Astrocyte of the cerebellum (primary cell): ENCODE data around the gene BMP4.

ENCODE experiments used
- DNase-seq: peaks from one replicate; pipeline ENCODE4 v3.0.0-alpha.2; 2011; ENCODE audit warnings: low read depth
- H3K4me3 ChIP-seq: 2 replicates; pipeline ENCODE4 v1.5.1; 2011; ENCODE audit warnings: mild to moderate bottlenecking, low read depth, low read length, moderate library complexity
- in situ Hi-C: cut with HindIII; loops from 2 replicates; pipeline ENCODE4 v1.10.0; 2017; ENCODE audit warnings: low sequenced_read_pairs
- TF ChIP-seq, protein P1 (sequence below): IDR thresholded peaks from 2 replicates; pipeline ENCODE4 v1.5.1; 2012; ENCODE audit warnings: low read length, low read depth, moderate library complexity, mild to moderate bottlenecking; ENCODE audit errors: missing control alignments

The BMP4 gene

DNA sequence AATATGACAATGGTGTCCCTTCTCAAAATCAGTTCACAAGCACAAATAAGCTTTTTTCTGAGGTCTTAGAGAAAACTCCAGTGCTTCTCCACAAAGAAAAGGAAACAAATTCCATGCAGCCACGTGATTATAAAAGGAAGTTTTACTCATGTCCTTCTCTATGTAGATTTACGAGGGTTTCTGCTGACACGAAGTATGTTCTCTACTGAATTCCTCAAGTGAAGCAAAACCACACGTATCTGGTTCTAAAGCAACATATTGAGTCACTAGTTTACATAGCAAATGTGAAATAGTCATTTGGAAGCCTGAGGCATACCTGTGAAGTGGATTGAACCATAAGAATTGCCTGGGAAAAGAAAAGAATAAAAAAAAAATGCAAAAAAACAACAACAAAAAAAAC lies 31.9 kb downstream of the BMP4 start:
- TF ChIP-seq, protein P1, sequence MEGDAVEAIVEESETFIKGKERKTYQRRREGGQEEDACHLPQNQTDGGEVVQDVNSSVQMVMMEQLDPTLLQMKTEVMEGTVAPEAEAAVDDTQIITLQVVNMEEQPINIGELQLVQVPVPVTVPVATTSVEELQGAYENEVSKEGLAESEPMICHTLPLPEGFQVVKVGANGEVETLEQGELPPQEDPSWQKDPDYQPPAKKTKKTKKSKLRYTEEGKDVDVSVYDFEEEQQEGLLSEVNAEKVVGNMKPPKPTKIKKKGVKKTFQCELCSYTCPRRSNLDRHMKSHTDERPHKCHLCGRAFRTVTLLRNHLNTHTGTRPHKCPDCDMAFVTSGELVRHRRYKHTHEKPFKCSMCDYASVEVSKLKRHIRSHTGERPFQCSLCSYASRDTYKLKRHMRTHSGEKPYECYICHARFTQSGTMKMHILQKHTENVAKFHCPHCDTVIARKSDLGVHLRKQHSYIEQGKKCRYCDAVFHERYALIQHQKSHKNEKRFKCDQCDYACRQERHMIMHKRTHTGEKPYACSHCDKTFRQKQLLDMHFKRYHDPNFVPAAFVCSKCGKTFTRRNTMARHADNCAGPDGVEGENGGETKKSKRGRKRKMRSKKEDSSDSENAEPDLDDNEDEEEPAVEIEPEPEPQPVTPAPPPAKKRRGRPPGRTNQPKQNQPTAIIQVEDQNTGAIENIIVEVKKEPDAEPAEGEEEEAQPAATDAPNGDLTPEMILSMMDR = no peak
- DNase-seq = peak; percentile 88
- no peak overlapping the region for H3K4me3 ChIP-seq
- in situ Hi-C loops = no loop called here

DNA sequence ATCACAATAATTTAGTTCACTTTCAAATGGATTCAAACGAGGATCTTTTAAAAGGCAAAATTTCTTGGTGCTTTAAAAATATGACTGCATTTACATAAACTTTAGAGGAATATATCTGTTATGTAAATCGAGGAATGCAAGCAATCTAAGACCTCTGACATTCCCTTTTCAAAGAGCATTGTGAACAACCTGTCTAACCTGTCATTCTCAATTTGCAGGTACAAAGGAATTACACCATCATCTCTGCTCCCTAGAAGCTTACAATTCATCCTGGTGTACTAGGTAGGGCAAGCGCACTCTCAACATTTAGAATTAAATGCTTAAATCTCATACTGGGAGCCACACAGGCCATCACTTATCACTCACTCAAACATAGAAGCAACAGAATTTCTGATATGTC lies 35.6 kb downstream of the BMP4 start:
- DNase-seq = no peak
- in situ Hi-C loops = no loop called here
- H3K4me3 ChIP-seq = no peak overlapping the region
- TF ChIP-seq, protein P1 = no peak

GRCh38 chr14:53916239-53916638 lies 40.4 kb downstream of the BMP4 start:
- no peak overlapping the region for H3K4me3 ChIP-seq
- no peak for DNase-seq
- TF ChIP-seq, protein P1 = no peak
- in situ Hi-C loops = no loop called here

GRCh38 chr14:53915364-53916014 lies 41.1 kb downstream of the BMP4 start:
- DNase-seq = no peak
- in situ Hi-C loops = no loop called here
- TF ChIP-seq, protein P1 = no peak
- H3K4me3 ChIP-seq = no peak overlapping the region

DNA sequence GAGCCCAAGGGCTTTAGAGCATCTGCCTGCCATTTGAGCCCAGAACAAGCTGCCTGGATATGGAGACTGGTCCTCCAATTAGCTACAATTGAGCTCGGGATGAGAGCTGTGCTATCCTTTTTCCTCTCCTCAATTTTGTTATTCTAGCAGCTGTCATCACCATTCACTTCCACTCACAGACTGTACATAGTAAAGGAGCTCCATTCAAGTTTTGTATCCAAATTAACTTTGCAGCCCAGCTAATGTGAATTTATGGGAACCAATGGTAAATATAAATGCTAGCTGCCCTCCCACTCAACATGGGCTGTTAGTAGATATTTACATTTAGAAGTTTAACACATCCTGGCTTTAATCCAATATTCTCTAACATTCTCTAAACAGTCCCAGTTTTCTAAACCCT lies 44.6 kb downstream of the BMP4 start:
- TF ChIP-seq, protein P1 = no peak
- DNase-seq = no peak
- in situ Hi-C loops = no loop called here
- no peak overlapping the region for H3K4me3 ChIP-seq

GRCh38 chr14:53908416-53908815 lies 48.2 kb downstream of the BMP4 start:
- TF ChIP-seq, protein P1 = no peak
- DNase-seq = no peak
- no peak overlapping the region for H3K4me3 ChIP-seq
- in situ Hi-C loops = no loop called here
